Measurements from ENCODE around the gene PTGDS. TPM values are rescaled to one million over a fixed set of nuclear protein-coding genes. Genes with fewer than 3 reads are reported as not detected.

The PTGDS gene
- polyA plus RNA-seq, 4 donors: 0.86 to 38.0 (median 19.4) TPM

DNA sequence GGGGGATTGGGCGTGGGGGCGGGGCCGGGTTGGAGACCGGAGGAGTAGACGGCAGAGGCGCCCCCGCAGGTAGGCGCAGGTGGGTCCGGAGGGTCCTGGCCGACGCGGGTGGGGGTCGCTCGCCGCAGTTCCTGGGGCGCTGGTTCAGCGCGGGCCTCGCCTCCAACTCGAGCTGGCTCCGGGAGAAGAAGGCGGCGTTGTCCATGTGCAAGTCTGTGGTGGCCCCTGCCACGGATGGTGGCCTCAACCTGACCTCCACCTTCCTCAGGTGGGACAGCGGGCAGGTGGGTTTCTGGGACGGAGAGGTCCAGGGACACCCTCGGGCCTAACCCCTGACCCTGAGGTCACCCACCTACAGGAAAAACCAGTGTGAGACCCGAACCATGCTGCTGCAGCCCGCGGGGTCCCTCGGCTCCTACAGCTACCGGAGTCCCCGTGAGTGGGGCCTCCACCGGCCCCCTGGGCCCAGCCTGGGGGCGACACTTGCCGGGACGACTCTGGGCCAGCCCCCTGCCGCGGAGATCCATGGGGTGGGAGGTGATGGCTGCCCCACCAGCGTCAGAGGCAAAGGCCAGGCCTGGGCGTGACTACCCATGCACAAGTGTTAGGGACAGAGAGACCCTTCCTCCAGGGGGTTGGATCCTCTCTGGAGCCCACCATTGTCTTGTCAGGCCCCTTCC is 1.7 kb downstream of the PTGDS start:
- no peak for FAIRE-seq
- no peaks in the 10 kb centered on the region for H3K4me1 ChIP-seq (ENCODE audit: control insufficient read depth in 3 of 3, insufficient read depth in 2 of 3, low read depth in 1 of 3, low read length in 2 of 3)
- no peak overlapping the region for H3K27ac ChIP-seq (ENCODE audit: low read depth in 1 of 3, low read length in 2 of 3)
- H3K27me3 ChIP-seq (ENCODE audit: control insufficient read depth in 3 of 3, insufficient read depth in 3 of 3, low read length in 3 of 3): peaks cover 0 to 14% (median 0%) of the 10 kb centered on the region in 3 donors
- no peaks in the 10 kb centered on the region for H3K9me3 ChIP-seq (ENCODE audit: control insufficient read depth in 2 of 2, insufficient read depth in 1 of 2, low read depth in 1 of 2, low read length in 1 of 2)
- no peak for DNase-seq
- 45 to 77% (median 53%) methylated on average over 21 to 41 of the region's 41 CpGs for WGBS, 3 donors
- H3K4me3 ChIP-seq (ENCODE audit: low read depth in 1 of 3, low read length in 3 of 3): no peak overlapping the region
- H3K36me3 ChIP-seq (ENCODE audit: control insufficient read depth in 3 of 3, insufficient read depth in 2 of 3, low read depth in 1 of 3, low read length in 3 of 3): no peaks in the 10 kb centered on the region

- Histone ChIP-seq H3K4me3 (ENCODE audit: low read depth in 1 of 3, low read length in 3 of 3) (no peak overlapping the region), H3K27me3 (ENCODE audit: control insufficient read depth in 3 of 3, insufficient read depth in 3 of 3, low read length in 3 of 3) (peaks cover 0 to 24% (median 6%) of the 10 kb centered on the region in 3 donors), H3K36me3 (ENCODE audit: control insufficient read depth in 3 of 3, insufficient read depth in 2 of 3, low read depth in 1 of 3, low read length in 3 of 3) (no peaks in the 10 kb centered on the region), H3K9me3 (ENCODE audit: control insufficient read depth in 2 of 2, insufficient read depth in 1 of 2, low read depth in 1 of 2, low read length in 1 of 2) (no peaks in the 10 kb centered on the region), H3K27ac (ENCODE audit: low read depth in 1 of 3, low read length in 2 of 3) (no peak overlapping the region), H3K4me1 (ENCODE audit: control insufficient read depth in 3 of 3, insufficient read depth in 2 of 3, low read depth in 1 of 3, low read length in 2 of 3) (peaks cover 0 to 3% (median 0%) of the 10 kb centered on the region in 3 donors)
- no peak for DNase-seq
- WGBS, 3 donors: 75 to 84% (median 82%) methylated on average over 25 to 26 of the region's 26 CpGs
- no peak for FAIRE-seq
Observed at GRCh38 chr9:136979769-136980587, 2.7 kb downstream of the PTGDS start.

DNA sequence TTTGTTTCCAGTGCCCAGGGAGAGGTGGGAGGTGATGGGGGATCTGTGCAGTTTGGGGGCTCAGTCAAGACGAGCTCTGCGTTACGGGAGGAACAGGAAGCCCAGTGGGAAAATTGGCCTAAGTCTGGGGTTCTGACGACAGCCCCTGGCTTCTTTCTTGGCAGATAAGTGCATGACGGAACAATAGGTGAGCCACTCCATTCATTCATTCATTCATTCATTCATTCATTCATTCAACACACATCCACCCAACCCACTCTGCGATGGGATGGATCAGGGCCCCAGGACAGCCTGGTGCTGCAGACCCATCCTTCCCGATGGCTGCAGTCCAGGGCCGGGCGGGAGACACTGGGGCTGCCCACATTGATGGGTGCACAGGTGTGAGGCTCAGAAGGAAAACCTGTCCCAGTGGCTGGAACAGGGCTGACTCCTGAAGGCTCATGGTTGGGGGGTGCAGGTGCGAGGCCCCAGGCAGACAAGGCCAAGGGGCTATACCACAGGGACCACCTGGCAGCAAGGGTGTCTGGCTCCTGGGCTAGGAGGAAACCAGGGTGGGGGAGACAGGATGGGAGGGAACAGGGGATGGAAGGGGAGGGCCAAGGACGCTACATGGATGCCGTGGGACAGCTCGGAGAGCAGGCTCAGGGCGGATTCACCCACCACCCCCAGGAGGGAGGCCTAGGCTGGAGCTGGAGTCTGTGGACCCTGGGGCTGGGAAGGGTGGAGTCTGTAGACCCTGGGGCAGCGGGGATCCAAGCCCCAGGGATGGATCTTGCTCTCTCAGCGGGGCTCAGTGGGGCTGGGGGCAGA is 3.6 kb downstream of the PTGDS start:
- H3K27me3 ChIP-seq (ENCODE audit: control insufficient read depth in 3 of 3, insufficient read depth in 3 of 3, low read length in 3 of 3): peaks cover 3 to 33% (median 6%) of the 10 kb centered on the region in 3 donors
- DNase-seq: no peak
- H3K4me3 ChIP-seq (ENCODE audit: low read depth in 1 of 3, low read length in 3 of 3): no peak overlapping the region
- no peaks in the 10 kb centered on the region for H3K36me3 ChIP-seq (ENCODE audit: control insufficient read depth in 3 of 3, insufficient read depth in 2 of 3, low read depth in 1 of 3, low read length in 3 of 3)
- no peaks in the 10 kb centered on the region for H3K9me3 ChIP-seq (ENCODE audit: control insufficient read depth in 2 of 2, insufficient read depth in 1 of 2, low read depth in 1 of 2, low read length in 1 of 2)
- H3K4me1 ChIP-seq (ENCODE audit: control insufficient read depth in 3 of 3, insufficient read depth in 2 of 3, low read depth in 1 of 3, low read length in 2 of 3): peaks cover 0 to 5% (median 0%) of the 10 kb centered on the region in 3 donors
- FAIRE-seq: no peak
- peak overlapping the region in 1 of 3 donors; percentile 45 for H3K27ac ChIP-seq (ENCODE audit: low read depth in 1 of 3, low read length in 2 of 3)
- 85 to 88% (median 87%) methylated on average over 16 of the region's 16 CpGs for WGBS, 3 donors

- Histone ChIP-seq H3K27me3 (ENCODE audit: control insufficient read depth in 3 of 3, insufficient read depth in 3 of 3, low read length in 3 of 3) (peaks cover 3 to 39% (median 6%) of the 10 kb centered on the region in 3 donors), H3K36me3 (ENCODE audit: control insufficient read depth in 3 of 3, insufficient read depth in 2 of 3, low read depth in 1 of 3, low read length in 3 of 3) (no peaks in the 10 kb centered on the region), H3K9me3 (ENCODE audit: control insufficient read depth in 2 of 2, insufficient read depth in 1 of 2, low read depth in 1 of 2, low read length in 1 of 2) (no peaks in the 10 kb centered on the region), H3K4me1 (ENCODE audit: control insufficient read depth in 3 of 3, insufficient read depth in 2 of 3, low read depth in 1 of 3, low read length in 2 of 3) (peaks cover 0 to 5% (median 0%) of the 10 kb centered on the region in 3 donors), H3K4me3 (ENCODE audit: low read depth in 1 of 3, low read length in 3 of 3) (no peak overlapping the region), H3K27ac (ENCODE audit: low read depth in 1 of 3, low read length in 2 of 3) (peak overlapping the region in 1 of 3 donors; percentile 45)
- WGBS, 3 donors: 62 to 69% (median 64%) methylated on average over 17 of the region's 17 CpGs
- no peak for FAIRE-seq
- no peak for DNase-seq
Observed at GRCh38 chr9:136981588-136982231, 4.4 kb downstream of the PTGDS start.

DNA sequence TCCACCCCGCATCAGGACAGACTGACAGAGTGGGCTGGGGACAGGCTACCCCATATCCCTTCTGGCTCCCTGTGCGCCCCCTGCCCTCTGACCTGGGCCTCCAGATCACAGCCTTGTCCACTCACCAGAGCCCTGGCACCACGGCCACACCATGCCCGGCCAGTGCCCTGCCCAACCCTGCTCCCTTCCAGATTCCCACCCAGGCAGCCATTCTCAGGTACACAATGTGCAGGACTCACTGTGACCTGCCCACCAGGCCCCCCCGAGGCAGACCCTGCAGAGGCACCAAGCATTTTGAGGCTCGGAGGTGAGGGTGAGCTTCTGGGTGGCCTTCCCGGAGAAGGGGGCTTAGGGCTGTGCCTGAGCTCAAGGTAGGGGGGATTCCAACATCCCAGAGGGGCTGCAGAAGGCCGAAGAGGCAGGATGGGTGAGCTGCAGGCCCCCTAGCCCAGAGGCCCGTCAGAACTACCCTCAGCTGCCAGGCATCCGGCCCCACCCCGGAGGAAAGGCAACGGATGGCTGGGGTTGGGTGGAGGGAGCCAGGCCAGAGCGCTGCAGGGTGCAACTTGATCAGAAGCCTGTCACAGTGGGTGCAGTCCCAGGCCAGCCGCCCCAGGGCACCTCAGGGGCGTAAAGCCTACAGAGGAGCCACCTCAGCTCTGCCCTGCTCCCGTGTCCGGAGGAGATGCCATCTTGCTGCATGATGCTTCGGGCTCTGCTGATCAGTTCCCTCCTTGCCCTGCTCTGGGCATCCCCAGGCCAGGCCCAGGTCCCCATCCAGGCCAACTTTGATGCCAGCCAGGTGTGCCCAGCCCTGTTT is 5.1 kb downstream of the PTGDS start, which contains the start of gene LCNL1:
Gene LCNL1, plus strand, starts transcription at position 762 of the 820 bp plus-strand sequence. CDS start 594 bp downstream, outside the sequence.
- Histone ChIP-seq H3K36me3 (ENCODE audit: control insufficient read depth in 3 of 3, insufficient read depth in 2 of 3, low read depth in 1 of 3, low read length in 3 of 3) (no peaks in the 10 kb centered on the region), H3K27me3 (ENCODE audit: control insufficient read depth in 3 of 3, insufficient read depth in 3 of 3, low read length in 3 of 3) (peaks cover 3 to 44% (median 6%) of the 10 kb centered on the region in 3 donors), H3K9me3 (ENCODE audit: control insufficient read depth in 2 of 2, insufficient read depth in 1 of 2, low read depth in 1 of 2, low read length in 1 of 2) (no peaks in the 10 kb centered on the region), H3K4me1 (ENCODE audit: control insufficient read depth in 3 of 3, insufficient read depth in 2 of 3, low read depth in 1 of 3, low read length in 2 of 3) (peaks cover 0 to 5% (median 0%) of the 10 kb centered on the region in 3 donors), H3K27ac (ENCODE audit: low read depth in 1 of 3, low read length in 2 of 3) (no peak within 1 kb of the TSS), H3K4me3 (ENCODE audit: low read depth in 1 of 3, low read length in 3 of 3) (no peak within 1 kb of the TSS)
- FAIRE-seq (no peak), DNase-seq (no peak)
- 68 to 82% (median 69%) methylated on average over 18 of the region's 18 CpGs for WGBS, 3 donors

GRCh38 chr9:136983167-136983566 is 5.9 kb downstream of the PTGDS start:
- DNase-seq (no peak), FAIRE-seq (no peak)
- Histone ChIP-seq H3K27me3 (ENCODE audit: control insufficient read depth in 3 of 3, insufficient read depth in 3 of 3, low read length in 3 of 3) (peaks cover 3 to 41% (median 6%) of the 10 kb centered on the region in 3 donors), H3K27ac (ENCODE audit: low read depth in 1 of 3, low read length in 2 of 3) (no peak overlapping the region), H3K9me3 (ENCODE audit: control insufficient read depth in 2 of 2, insufficient read depth in 1 of 2, low read depth in 1 of 2, low read length in 1 of 2) (no peaks in the 10 kb centered on the region), H3K4me3 (ENCODE audit: low read depth in 1 of 3, low read length in 3 of 3) (no peak overlapping the region), H3K4me1 (ENCODE audit: control insufficient read depth in 3 of 3, insufficient read depth in 2 of 3, low read depth in 1 of 3, low read length in 2 of 3) (peaks cover 0 to 5% (median 0%) of the 10 kb centered on the region in 3 donors), H3K36me3 (ENCODE audit: control insufficient read depth in 3 of 3, insufficient read depth in 2 of 3, low read depth in 1 of 3, low read length in 3 of 3) (no peaks in the 10 kb centered on the region)
- 74 to 77% (median 77%) methylated on average over 9 of the region's 9 CpGs for WGBS, 3 donors

DNA sequence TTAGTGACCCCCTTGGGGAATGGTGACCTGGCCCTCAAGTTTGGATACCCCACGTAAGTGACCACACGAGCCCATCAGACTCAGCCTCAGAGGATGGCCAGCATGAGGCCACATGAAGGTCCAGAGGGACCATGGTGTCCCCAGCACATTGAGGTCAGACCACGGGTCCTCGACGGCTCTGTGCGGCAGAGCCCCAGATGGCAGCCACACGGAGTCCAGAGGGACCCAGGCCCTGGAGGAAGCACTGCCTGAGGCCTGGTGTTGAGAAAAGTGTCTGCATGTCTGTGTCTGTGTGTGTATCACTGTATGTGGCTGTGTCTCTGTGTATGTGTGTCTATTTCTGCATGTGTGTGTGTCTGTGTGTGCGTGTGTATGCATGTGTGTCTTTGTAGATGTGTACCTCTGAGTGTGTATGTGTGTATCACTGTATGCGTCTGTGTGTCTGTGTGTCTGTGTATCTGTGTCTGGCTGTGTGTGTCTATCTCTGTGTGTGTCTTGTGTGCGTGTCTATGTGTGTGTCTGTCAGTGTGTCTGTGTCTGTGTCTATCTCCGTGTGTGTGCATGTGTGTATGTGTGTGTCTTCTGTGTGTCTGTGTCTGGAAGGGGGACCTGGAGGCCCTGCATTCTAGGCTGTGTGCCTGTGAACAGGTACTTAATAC is 6.5 kb downstream of the PTGDS start:
- no peak for FAIRE-seq
- Histone ChIP-seq H3K27me3 (ENCODE audit: control insufficient read depth in 3 of 3, insufficient read depth in 3 of 3, low read length in 3 of 3) (peaks cover 3 to 41% (median 6%) of the 10 kb centered on the region in 3 donors), H3K4me1 (ENCODE audit: control insufficient read depth in 3 of 3, insufficient read depth in 2 of 3, low read depth in 1 of 3, low read length in 2 of 3) (peaks cover 0 to 5% (median 0%) of the 10 kb centered on the region in 3 donors), H3K36me3 (ENCODE audit: control insufficient read depth in 3 of 3, insufficient read depth in 2 of 3, low read depth in 1 of 3, low read length in 3 of 3) (no peaks in the 10 kb centered on the region), H3K4me3 (ENCODE audit: low read depth in 1 of 3, low read length in 3 of 3) (no peak overlapping the region), H3K27ac (ENCODE audit: low read depth in 1 of 3, low read length in 2 of 3) (no peak overlapping the region), H3K9me3 (ENCODE audit: control insufficient read depth in 2 of 2, insufficient read depth in 1 of 2, low read depth in 1 of 2, low read length in 1 of 2) (no peaks in the 10 kb centered on the region)
- DNase-seq: no peak
- 79 to 86% (median 83%) methylated on average over 11 of the region's 11 CpGs for WGBS, 3 donors

Measured in small intestine (tissue), 7 donors.